Measurements from ENCODE around the gene PPP4R2.

PPP4R2 gene

DNA sequence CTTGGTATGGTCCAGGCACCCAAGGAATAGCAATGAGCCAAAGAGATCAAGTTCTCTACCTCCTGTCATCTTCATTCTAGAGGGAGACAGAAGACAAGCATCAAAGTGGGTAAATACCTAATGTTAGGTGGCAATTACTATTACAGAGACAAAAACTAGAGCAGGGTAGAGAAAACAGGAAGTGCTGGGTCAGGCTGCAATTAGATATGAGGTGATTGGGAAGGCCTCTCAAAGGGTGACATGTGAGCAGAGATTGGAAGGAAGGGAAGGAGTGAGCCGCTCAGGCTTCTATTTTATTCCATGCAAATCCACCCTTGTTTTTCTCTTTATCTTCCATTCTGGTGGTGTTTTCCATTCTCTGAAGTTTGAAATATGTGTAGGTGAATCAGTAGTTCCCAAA lies 102.3 kb downstream of the PPP4R2 start:
- H4K20me1 ChIP-seq = no peaks in the 10 kb centered on the region
- H3K4me2 ChIP-seq = no peak overlapping the region
- H3K9ac ChIP-seq = no peak overlapping the region
- no peaks in the 10 kb centered on the region for H3K27me3 ChIP-seq
- TF ChIP-seq Cebpa-rat (IDR thresholded peaks at IDR 0.05) = no peak
- H3K4me1 ChIP-seq = peaks cover 26% of the 10 kb centered on the region
- no peaks in the 10 kb centered on the region for H3K36me3 ChIP-seq
- H3K27ac ChIP-seq = no peak overlapping the region
- no peak overlapping the region for H3K4me3 ChIP-seq
- no peaks in the 10 kb centered on the region for H3K9me3 ChIP-seq

- no peaks in the 10 kb centered on the region for H3K9me3 ChIP-seq
- no peak overlapping the region for H3K27ac ChIP-seq
- H4K20me1 ChIP-seq = no peaks in the 10 kb centered on the region
- no peak for TF ChIP-seq Cebpa-rat (IDR thresholded peaks at IDR 0.05)
- H3K36me3 ChIP-seq = no peaks in the 10 kb centered on the region
- no peak overlapping the region for H3K4me2 ChIP-seq
- H3K9ac ChIP-seq = no peak overlapping the region
- peaks cover 6% of the 10 kb centered on the region; the same call in 1 of the 2 replicates for H3K4me1 ChIP-seq
- H3K27me3 ChIP-seq = no peaks in the 10 kb centered on the region
- H3K4me3 ChIP-seq = no peak overlapping the region
These were observed 104.3 kb downstream of the PPP4R2 start for GRCh38 chr3:73100741-73101559.

DNA sequence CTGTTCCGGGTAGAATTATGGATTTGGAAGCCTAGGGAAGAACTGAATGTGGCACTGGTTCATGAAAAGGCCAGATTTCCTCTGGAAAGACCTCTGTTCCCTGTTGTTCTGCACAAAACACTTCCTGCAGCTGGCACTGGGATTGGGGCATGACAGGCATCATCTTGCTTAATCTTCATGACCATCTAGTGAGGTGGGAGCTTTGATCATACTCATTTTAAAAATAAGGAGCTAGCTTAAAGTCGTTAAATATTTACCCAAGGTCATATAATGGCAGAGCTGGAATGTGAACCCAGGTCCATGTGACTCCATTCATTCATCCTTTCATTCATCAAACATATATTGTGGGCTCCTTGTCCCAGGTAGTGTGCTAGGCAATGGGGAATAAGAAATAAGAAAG lies 105.3 kb downstream of the PPP4R2 start:
- H3K36me3 ChIP-seq = no peaks in the 10 kb centered on the region
- no peaks in the 10 kb centered on the region for H3K27me3 ChIP-seq
- no peak overlapping the region for H3K4me3 ChIP-seq
- TF ChIP-seq Cebpa-rat (IDR thresholded peaks at IDR 0.05) = no peak
- H3K4me2 ChIP-seq = no peak overlapping the region
- peaks cover 6% of the 10 kb centered on the region; the same call in 1 of the 2 replicates for H3K4me1 ChIP-seq
- H4K20me1 ChIP-seq = no peaks in the 10 kb centered on the region
- H3K9me3 ChIP-seq = no peaks in the 10 kb centered on the region
- H3K9ac ChIP-seq = no peak overlapping the region
- no peak overlapping the region for H3K27ac ChIP-seq

DNA sequence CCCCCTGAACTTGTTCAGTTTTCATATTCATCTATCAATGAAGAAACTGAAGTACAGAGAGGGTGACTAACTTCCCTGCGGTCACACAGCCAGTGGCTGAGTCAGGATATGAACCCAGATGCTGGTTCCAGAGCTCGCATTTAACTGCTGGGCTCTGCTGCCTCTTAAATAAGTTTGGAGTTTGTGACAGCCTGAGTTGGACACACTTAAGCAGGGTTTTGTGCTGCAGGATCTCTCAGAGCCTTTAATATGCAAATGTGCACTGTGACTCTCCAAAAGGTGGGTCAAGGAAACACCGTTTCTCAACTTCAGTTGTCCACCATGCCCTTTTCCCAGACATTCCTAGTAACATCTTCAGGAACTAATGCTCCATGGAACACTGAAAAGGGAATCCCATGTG lies 110.6 kb downstream of the PPP4R2 start:
- H3K4me3 ChIP-seq = no peak overlapping the region
- TF ChIP-seq Cebpa-rat (IDR thresholded peaks at IDR 0.05) = no peak

GRCh38 chr3:73107676-73108187 lies 111.1 kb downstream of the PPP4R2 start:
- no peaks in the 10 kb centered on the region for H3K9me3 ChIP-seq

More for the DNA sequence above, 110.6 kb downstream of the PPP4R2 start:
- no peaks in the 10 kb centered on the region for H3K27me3 ChIP-seq
- H3K4me1 ChIP-seq = no peaks in the 10 kb centered on the region
- no peak overlapping the region for H3K9ac ChIP-seq
- no peak overlapping the region for H3K4me2 ChIP-seq
- no peak overlapping the region for H3K27ac ChIP-seq
- no peaks in the 10 kb centered on the region for H4K20me1 ChIP-seq
- H3K9me3 ChIP-seq = no peaks in the 10 kb centered on the region
- no peaks in the 10 kb centered on the region for H3K36me3 ChIP-seq

GRCh38 chr3:73108750-73109149 lies 112.1 kb downstream of the PPP4R2 start:
- no peaks in the 10 kb centered on the region for H4K20me1 ChIP-seq
- no peaks in the 10 kb centered on the region for H3K9me3 ChIP-seq
- no peaks in the 10 kb centered on the region for H3K27me3 ChIP-seq
- H3K27ac ChIP-seq = no peak overlapping the region
- H3K36me3 ChIP-seq = no peaks in the 10 kb centered on the region
- no peak overlapping the region for H3K9ac ChIP-seq
- H3K4me1 ChIP-seq = no peaks in the 10 kb centered on the region
- TF ChIP-seq Cebpa-rat (IDR thresholded peaks at IDR 0.05) = no peak
- H3K4me3 ChIP-seq = no peak overlapping the region
- H3K4me2 ChIP-seq = no peak overlapping the region

More at GRCh38 chr3:73107676-73108187, 111.1 kb downstream of the PPP4R2 start:
- Histone ChIP-seq H3K36me3 (no peaks in the 10 kb centered on the region), H3K27ac (no peak overlapping the region), H3K9ac (no peak overlapping the region), H3K4me2 (no peak overlapping the region), H4K20me1 (no peaks in the 10 kb centered on the region), H3K4me3 (no peak overlapping the region), H3K27me3 (no peaks in the 10 kb centered on the region), H3K4me1 (no peaks in the 10 kb centered on the region)
- TF ChIP-seq Cebpa-rat (IDR thresholded peaks at IDR 0.05) = no peak

- H3K9me3 ChIP-seq = no peaks in the 10 kb centered on the region
- H3K4me3 ChIP-seq = no peak overlapping the region
- H3K36me3 ChIP-seq = no peaks in the 10 kb centered on the region
- H3K4me1 ChIP-seq = peaks cover 1% of the 10 kb centered on the region; the same call in 1 of the 2 replicates
- TF ChIP-seq Cebpa-rat (IDR thresholded peaks at IDR 0.05) = no peak
- H4K20me1 ChIP-seq = no peaks in the 10 kb centered on the region
- H3K4me2 ChIP-seq = no peak overlapping the region
- no peaks in the 10 kb centered on the region for H3K27me3 ChIP-seq
- H3K9ac ChIP-seq = no peak overlapping the region
- H3K27ac ChIP-seq = no peak overlapping the region
These were observed 113.9 kb downstream of the PPP4R2 start for GRCh38 chr3:73110530-73110929.

DNA sequence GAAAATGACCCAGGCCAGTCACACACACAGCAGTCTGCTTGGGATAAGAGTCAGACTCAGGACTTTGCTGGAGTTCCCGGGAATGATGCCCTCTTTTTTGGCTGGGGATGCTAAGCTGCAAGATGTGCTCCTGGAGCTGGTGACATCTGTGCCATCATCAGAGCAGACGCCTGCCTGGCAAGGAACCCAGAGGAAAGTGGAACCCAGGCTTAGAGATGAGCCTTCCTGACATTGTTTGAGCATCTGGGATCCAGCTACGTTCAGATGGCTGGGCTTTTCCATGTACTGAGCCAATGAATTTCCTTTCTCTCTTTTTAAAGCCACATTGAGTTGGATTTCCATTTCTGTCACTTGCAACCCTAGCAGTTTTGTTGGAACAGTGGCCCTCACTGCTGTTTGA lies 118.1 kb downstream of the PPP4R2 start:
- H3K9ac ChIP-seq = no peak overlapping the region
- H3K27ac ChIP-seq = no peak overlapping the region
- no peak overlapping the region for H3K4me2 ChIP-seq
- no peak overlapping the region for H3K4me3 ChIP-seq
- no peaks in the 10 kb centered on the region for H3K36me3 ChIP-seq
- no peaks in the 10 kb centered on the region for H3K27me3 ChIP-seq
- H4K20me1 ChIP-seq = no peaks in the 10 kb centered on the region
- H3K4me1 ChIP-seq = peaks cover 6% of the 10 kb centered on the region; the same call in 1 of the 2 replicates
- TF ChIP-seq Cebpa-rat (IDR thresholded peaks at IDR 0.05) = no peak
- no peaks in the 10 kb centered on the region for H3K9me3 ChIP-seq

- no peaks in the 10 kb centered on the region for H4K20me1 ChIP-seq
- no peak overlapping the region for H3K4me2 ChIP-seq
- H3K4me3 ChIP-seq = no peak overlapping the region
- H3K9me3 ChIP-seq = peaks cover under 1% of the 10 kb centered on the region; the same call in 1 of the 2 replicates
- TF ChIP-seq Cebpa-rat (IDR thresholded peaks at IDR 0.05) = no peak
- peaks cover 6% of the 10 kb centered on the region; the same call in 1 of the 2 replicates for H3K4me1 ChIP-seq
- no peaks in the 10 kb centered on the region for H3K36me3 ChIP-seq
- no peak overlapping the region for H3K9ac ChIP-seq
- no peaks in the 10 kb centered on the region for H3K27me3 ChIP-seq
- H3K27ac ChIP-seq = no peak overlapping the region
These were observed 119.2 kb downstream of the PPP4R2 start for GRCh38 chr3:73115806-73116205.

All from BLaER1 (cell line).